SK-N-MC (cell line): ENCODE measurements around the gene TUBB6.
A peak's percentile ranks its signal among the peaks of the same experiment; 100 is the strongest.

Experiments used
- EZH2 ChIP-seq: fragments of 200-600 bp; sonication (generic); IDR thresholded peaks from one replicate; pipeline ENCODE4 v1.6.1; 2017; ENCODE audit warnings: antibody characterized with exemption
- FOXP2 ChIP-seq: optimal IDR thresholded peaks from 2 replicates; pipeline ENCODE3; 2011; ENCODE audit warnings: mild to moderate bottlenecking, moderate library complexity; ENCODE audit not compliant: insufficient read depth; ENCODE audit errors: extremely low read length, control extremely low read depth
- POLR2AphosphoS5 ChIP-seq: IDR thresholded peaks from 2 replicates; pipeline ENCODE4 v1.6.1; 2012; ENCODE audit warnings: mild to moderate bottlenecking, low read depth, low read length, borderline replicate concordance

DNA sequence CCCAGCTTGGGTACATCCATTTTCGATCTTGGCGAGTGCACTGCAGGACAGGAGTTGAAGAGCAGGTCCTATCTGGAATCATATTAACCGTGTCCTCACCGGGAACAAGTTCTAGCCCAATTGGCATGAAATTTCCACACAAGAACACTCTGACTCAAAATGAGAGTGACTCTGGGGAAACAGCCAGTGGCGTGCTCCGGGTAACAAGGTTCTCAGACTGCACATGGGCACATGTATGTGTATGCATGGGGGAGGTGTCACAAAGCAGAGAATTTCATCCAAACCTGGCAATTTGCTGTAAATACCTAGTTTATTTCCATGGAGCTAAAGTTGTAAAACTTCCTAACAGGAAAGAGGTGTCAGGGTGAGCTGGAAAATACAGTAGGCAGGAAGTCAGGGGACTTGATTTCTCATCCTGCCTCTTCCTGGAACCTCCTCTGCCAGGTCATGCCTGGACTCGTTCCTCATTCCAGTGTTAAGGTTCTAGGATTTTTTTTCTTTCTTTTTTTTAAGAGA, 1.7 kb downstream of the TUBB6 start:
- 0 out of 2 replicates have a peak, but pooled peaks have one; percentile 17 for TF ChIP-seq POLR2AphosphoS5
- TF ChIP-seq EZH2, result no peak
- no peak for TF ChIP-seq FOXP2
